NCI-H187 treated with DMSO at 0.1 percent for 48 hours (cell line): ENCODE results near the gene NUDT16L1.

Experiments used
- DNase-seq: peaks from one replicate; lab custom pipeline; 2025; lab: John Stamatoyannopoulos, UW

The NUDT16L1 gene

GRCh38 chr16:4663777-4664465, 29.4 kb upstream of the NUDT16L1 start:
- DNase-seq = no peak

GRCh38 chr16:4664538-4665418, 28.6 kb upstream of the NUDT16L1 start:
- no peak for DNase-seq

GRCh38 chr16:4666537-4667202, 26.7 kb upstream of the NUDT16L1 start:
- no peak for DNase-seq

- no peak for DNase-seq
Measured at GRCh38 chr16:4667203-4667963, 26.0 kb upstream of the NUDT16L1 start.

GRCh38 chr16:4668313-4668960, 24.9 kb upstream of the NUDT16L1 start:
- DNase-seq = no peak

GRCh38 chr16:4673387-4674046, 19.8 kb upstream of the NUDT16L1 start:
- DNase-seq = no peak

GRCh38 chr16:4674926-4675530, 18.3 kb upstream of the NUDT16L1 start:
- no peak for DNase-seq

- no peak for DNase-seq
Measured at GRCh38 chr16:4675864-4676786, 17.2 kb upstream of the NUDT16L1 start.

- no peak for DNase-seq
Measured at GRCh38 chr16:4676831-4677230, 16.5 kb upstream of the NUDT16L1 start.

- DNase-seq = no peak
Measured at GRCh38 chr16:4677390-4677789, 16.0 kb upstream of the NUDT16L1 start.

- DNase-seq = no peak
Measured at GRCh38 chr16:4677994-4678393, 15.4 kb upstream of the NUDT16L1 start.

GRCh38 chr16:4678596-4678995, 14.8 kb upstream of the NUDT16L1 start:
- DNase-seq = no peak

GRCh38 chr16:4679156-4679849, 14.1 kb upstream of the NUDT16L1 start:
- DNase-seq = no peak

GRCh38 chr16:4679850-4680636, 13.3 kb upstream of the NUDT16L1 start:
- no peak for DNase-seq

GRCh38 chr16:4680673-4681470, 12.5 kb upstream of the NUDT16L1 start:
- no peak for DNase-seq

- DNase-seq = no peak
Measured at GRCh38 chr16:4681471-4682083, 11.8 kb upstream of the NUDT16L1 start.
